Stimulated activated CD8-positive, alpha-beta memory T cell treated with anti-CD3 and anti-CD28 coated beads, Interleukin-7, amount 100 ng/mL, for 1 hour (primary cell): ENCODE measurements around the gene EFCAB11.

ENCODE experiments used
- DNase-seq, 2 donors: peaks; one replicate each; pipeline ENCODE4 v3.0.0-alpha.2; 2020; ENCODE audit warnings: low read depth in 2 of 2

Gene EFCAB11

GRCh38 chr14:89954070-89955021 lies at the start of gene EFCAB11:
Gene EFCAB11, minus strand, starts transcription at chr14:89954730. Its CDS starts 70 bp downstream, at chr14:89954660.
- DNase-seq, result peak; percentile 86 to 88

DNA sequence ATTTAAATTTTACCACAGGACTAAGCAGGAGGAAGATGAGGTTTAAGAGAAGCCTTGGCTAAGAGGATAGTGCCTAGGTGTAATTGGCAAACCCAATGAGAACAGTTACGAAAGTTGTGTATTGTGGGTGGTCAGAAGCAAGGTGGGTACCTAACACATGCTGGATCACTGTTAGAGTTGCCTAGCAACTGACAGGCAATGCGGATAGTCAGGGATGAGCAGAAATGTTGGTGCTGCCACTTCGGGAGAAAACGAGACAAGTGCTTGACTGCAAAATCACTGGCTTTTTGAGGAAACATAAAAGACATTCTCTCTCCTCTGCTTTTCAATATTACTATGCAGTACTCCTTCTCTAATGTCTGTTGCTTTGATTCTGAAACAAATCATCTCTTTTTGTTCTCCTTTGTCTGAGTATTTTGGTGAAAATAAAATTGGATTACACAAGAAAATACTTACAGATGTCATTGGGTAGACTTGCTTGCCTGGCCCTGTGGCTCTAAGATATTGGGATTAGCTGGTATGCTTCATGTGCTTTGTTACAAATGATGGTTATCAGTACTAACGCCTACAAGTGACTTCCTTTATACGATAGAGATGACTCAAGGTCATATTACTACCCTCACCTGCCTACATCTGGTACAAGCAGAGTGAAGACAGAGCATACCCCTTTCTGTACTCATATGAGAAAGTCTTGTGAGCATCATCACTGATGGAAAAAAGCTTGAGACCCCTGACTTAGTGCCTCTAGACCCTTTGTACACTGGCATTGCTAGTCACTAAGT lies 49.2 kb upstream of the EFCAB11 start:
- no peak for DNase-seq

GRCh38 chr14:90000935-90001334 lies 46.4 kb upstream of the EFCAB11 start:
- DNase-seq, result no peak

GRCh38 chr14:89996963-89997362 lies 42.4 kb upstream of the EFCAB11 start:
- DNase-seq, result no peak

GRCh38 chr14:89992273-89992672 lies 37.7 kb upstream of the EFCAB11 start:
- no peak for DNase-seq

DNA sequence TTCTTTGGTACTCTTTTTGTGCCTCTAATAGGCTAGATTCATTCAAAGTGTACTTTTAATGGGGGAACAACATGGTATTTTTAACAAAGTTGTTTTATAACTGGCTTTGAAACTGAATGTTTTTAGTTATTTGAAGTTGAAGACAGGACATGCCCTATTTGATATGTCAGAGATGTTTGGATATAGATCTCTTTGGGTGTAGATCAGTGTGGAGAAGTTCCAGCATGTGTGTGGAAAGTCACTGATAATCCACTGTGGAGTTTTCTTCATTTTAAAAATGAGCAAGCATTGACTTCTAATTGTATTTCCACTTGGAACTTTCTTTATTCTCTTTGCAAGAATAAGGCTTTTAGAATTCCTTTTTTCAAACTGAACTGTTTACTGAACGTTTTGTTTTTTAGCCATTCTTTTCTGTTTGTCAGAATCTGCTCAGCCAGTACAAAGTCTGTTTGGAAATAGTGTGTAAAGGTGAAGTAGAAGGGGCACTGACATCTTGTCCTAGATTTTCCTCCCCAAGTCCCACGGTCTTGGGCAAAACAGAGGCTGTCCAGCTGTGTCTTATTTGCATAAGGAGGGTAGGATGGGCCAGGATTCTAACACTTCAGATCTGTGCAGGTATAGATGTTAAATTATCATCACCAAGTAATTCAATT lies 36.2 kb upstream of the EFCAB11 start:
- no peak for DNase-seq

GRCh38 chr14:89990218-89990617 lies 35.7 kb upstream of the EFCAB11 start:
- no peak for DNase-seq

- no peak for DNase-seq
Measured at GRCh38 chr14:89988787-89989186, 34.3 kb upstream of the EFCAB11 start.

- DNase-seq, result no peak
Measured at GRCh38 chr14:89987161-89987475, 32.6 kb upstream of the EFCAB11 start.

GRCh38 chr14:89986462-89987160 lies 32.1 kb upstream of the EFCAB11 start:
- no peak for DNase-seq

DNA sequence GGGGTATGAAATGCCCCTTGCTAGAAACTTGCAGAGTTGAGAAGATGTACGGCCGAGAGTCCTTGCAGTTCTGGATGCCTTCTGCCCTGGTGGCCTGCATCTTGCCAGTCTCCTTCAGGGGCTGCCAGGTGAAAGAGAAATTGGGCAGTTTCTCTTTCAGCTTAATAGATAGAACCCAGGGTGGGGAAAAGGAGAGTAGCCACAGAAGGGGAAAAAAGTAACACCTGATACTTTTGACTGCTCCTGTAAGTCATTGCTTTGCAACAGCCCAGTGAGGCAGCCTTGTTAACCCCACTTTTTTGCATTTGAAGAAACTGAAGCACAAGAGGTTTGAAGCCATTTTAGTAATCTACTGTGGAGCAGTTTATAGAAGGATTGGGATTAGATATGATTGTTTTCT lies 28.8 kb upstream of the EFCAB11 start:
- DNase-seq, result no peak

- DNase-seq, result no peak
Measured at GRCh38 chr14:89978656-89979055, 24.1 kb upstream of the EFCAB11 start.

- DNase-seq, result no peak
Measured at GRCh38 chr14:89977668-89978067, 23.1 kb upstream of the EFCAB11 start.

DNA sequence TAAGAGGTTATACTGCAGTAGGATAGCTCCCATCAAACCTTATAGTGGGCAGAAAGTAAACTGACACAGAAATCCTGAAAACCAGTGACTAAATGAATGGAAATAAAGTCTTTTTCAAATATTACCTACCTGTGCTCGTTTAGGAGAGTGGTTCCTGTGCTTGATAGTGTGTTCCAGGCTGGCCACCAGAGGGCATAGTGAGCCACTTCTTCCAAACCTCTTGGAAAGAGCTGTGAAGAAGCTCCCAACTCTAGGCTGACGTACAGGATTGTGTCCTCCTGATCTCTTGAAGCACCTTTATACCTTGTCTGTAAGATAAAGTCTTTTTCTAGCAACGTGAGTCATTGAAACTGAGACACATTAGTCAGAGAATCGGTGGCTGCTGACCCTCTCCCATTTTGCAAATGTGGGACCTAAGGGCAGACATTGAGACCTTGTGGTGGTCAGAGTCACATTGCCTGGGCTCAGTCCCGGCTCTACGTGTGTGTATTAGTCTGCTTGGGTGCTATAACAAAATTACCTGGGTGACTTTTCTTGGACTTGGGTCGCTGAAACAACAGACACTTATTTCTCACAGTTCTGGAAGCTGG lies 18.8 kb upstream of the EFCAB11 start:
- peak in 1 of 2 donors; percentile 14 for DNase-seq

DNA sequence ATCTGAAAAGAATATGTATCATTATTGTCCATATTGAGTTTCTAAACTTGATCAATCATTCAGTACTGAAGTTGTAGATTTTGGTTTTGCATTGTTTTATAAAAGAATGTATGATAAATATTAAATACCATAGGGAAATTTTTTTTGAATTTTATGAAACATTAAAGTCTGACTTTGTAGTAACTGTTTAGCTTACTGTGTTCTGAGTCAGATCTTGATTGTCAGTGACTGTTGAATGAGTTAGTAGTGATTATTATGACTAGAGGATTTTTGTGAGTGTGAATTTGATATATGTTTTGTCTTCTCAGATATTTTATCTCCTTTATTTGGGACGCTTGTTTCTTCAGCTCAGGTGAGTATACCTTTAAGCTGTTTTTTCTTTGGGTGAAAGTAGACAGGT lies 11.3 kb upstream of the EFCAB11 start:
- DNase-seq, result no peak

DNA sequence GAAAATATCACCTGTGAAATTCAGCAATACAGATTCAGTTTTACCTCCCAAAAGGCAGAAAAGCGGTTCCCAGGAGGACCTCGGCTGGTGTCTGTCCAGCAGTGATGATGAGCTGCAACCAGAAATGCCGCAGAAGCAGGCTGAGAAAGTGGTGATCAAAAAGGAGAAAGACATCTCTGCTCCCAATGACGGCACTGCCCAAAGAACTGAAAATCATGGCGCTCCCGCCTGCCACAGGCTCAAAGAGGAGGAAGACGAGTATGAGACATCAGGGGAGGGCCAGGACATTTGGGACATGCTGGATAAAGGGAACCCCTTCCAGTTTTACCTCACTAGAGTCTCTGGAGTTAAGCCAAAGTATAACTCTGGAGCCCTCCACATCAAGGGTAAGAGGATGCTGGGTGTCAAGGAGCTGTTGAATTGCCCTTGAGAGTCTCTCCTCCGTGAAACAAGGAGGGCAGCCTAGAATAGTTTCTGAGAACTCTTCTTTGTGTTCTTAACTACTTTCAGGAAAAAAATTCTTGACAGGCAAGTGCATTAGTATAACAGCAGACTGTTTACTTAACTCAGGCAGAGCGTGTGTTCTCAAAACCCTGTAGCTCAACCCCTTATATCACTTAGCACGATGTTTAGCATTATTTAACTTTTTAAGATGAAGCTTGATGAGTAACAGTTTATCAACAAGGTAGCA lies 8.9 kb upstream of the EFCAB11 start:
- no peak for DNase-seq

DNA sequence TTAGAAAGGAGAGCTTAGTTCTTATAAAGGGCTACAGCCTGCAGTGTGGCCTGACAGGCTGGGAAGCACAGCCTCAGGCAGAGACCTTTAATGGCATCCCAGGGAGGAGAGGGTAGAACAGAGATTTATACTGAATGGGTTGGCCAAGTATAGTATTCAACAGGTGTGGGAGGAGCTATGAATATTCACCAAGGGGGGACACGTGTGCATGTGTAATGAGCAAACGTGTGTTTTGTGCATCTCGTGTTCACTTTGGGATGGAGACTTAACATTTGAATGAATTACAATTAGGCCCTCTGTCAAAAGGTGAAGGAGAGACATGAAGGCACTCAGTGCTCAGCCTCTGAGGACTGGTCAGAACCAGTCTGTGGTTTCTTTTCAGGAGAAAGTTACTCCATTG lies 6.4 kb upstream of the EFCAB11 start:
- DNase-seq, result no peak

- no peak for DNase-seq
Measured at GRCh38 chr14:89959853-89960445, 5.4 kb upstream of the EFCAB11 start.

GRCh38 chr14:89958966-89959365 lies 4.4 kb upstream of the EFCAB11 start:
- no peak for DNase-seq

DNA sequence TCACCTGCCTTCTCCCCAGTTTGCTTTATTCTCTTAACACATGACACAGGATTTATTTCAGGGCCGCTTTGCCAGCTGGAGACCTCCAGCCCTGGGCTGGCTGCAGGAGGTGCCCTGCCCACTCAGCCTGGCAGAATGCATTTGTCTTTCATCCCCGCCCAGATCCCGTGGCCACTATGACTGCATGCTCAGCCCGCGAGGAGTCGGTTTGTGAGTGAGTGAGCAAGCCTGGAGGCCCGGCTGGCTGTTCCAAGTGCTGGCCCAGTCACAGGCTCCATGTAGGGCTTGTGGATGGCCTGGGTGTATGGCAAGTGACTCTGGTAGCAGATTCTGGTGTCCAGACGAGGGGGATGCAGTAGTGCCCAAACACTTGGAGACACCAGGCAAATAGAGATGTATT lies 3.3 kb upstream of the EFCAB11 start:
- no peak for DNase-seq
